H1 (cell line): Measurements from ENCODE around the gene PGPEP1. TPM values are rescaled to one million over a fixed set of nuclear protein-coding genes. Genes with fewer than 3 reads are reported as not detected.

Experiments used
- CTCF ChIA-PET: fragments of 300-600 bp; sonication (Branson Sonifier 250); formaldehyde crosslinking; loops from one replicate; lab custom pipeline; 2021; ENCODE audit not compliant: partially characterized antibody; lab: Charles Lee
- POLR2A ChIA-PET: fragments of 300-600 bp; sonication (Branson Sonifier 250); formaldehyde crosslinking; loops from one replicate; lab custom pipeline; 2021; ENCODE audit warnings: inconsistent platforms; ENCODE audit not compliant: partially characterized antibody; lab: Charles Lee
- DNase-seq, 2 experiments: peaks; one replicate each; pipeline versions ENCODE4 v3.0.0 to v3.0.0-alpha.2; 2010 to 2022; ENCODE audit warnings: low spot score in 2 of 2, low read depth in 1 of 2, mixed read lengths in 1 of 2
- FAIRE-seq: peaks from 2 replicates; lab custom pipeline; 2011; peaks lifted over from hg19 to GRCh38; lab: Jason Lieb, UNC
- H2AFZ ChIP-seq: 2 replicates; pipeline ENCODE4 v1.8.1; 2012; ENCODE audit warnings: low read length, inconsistent platforms
- H2AK5ac ChIP-seq: 2 replicates; pipeline ENCODE4 v1.6.1; 2013; ENCODE audit warnings: low read depth, low read length
- H2BK120ac ChIP-seq: replicated peaks from 2 replicates; pipeline ENCODE3; 2013; ENCODE audit warnings: low read depth, low read length, inconsistent platforms
- H2BK12ac ChIP-seq: 2 replicates; pipeline ENCODE4 v1.6.1; 2013; ENCODE audit warnings: low read depth, low read length
- H2BK15ac ChIP-seq: 2 replicates; pipeline ENCODE4 v1.6.1; 2013; ENCODE audit warnings: low read length
- H2BK20ac ChIP-seq: 2 replicates; pipeline ENCODE4 v1.6.1; 2013; ENCODE audit warnings: low read length
- H2BK5ac ChIP-seq: 2 replicates; pipeline ENCODE4 v1.6.1; 2013; ENCODE audit warnings: low read depth, low read length
- H3K14ac ChIP-seq: 2 replicates; pipeline ENCODE4 v1.6.1; 2013; ENCODE audit warnings: inconsistent platforms; ENCODE audit not compliant: insufficient read length
- H3K18ac ChIP-seq: 2 replicates; pipeline ENCODE4 v1.6.1; 2013; ENCODE audit warnings: low read length; ENCODE audit errors: extremely low read depth
- H3K23ac ChIP-seq: 2 replicates; pipeline ENCODE4 v1.6.1; 2013; ENCODE audit warnings: inconsistent platforms; ENCODE audit not compliant: insufficient read length
- H3K23me2 ChIP-seq: 2 replicates; pipeline ENCODE4 v1.6.1; 2013; ENCODE audit warnings: low read depth, low read length
- H3K27ac ChIP-seq: 2 replicates; pipeline ENCODE4 v1.6.1; 2011; ENCODE audit warnings: low read depth, low read length, inconsistent platforms
- H3K27me3 ChIP-seq, 4 experiments: replicated peaks in 1 of 4; 1 replicate in 1 of 4; 2 replicates in 3 of 4; pipeline versions ENCODE4 v1.6.1 to v1.8.1; 2011 to 2013; ENCODE audit warnings: low read length in 3 of 4, mild to moderate bottlenecking in 3 of 4, inconsistent platforms in 2 of 4, mixed read lengths in 2 of 4, moderate library complexity in 1 of 4; ENCODE audit not compliant: control insufficient read depth in 3 of 4, insufficient read depth in 3 of 4; ENCODE audit errors: extremely low read depth in 1 of 4
- H3K36me3 ChIP-seq, 4 experiments: 2 replicates each; pipeline versions ENCODE4 v1.6.1 to v1.8.1; 2011 to 2013; ENCODE audit warnings: mild to moderate bottlenecking in 4 of 4, low read length in 3 of 4, moderate library complexity in 2 of 4, control low read depth in 1 of 4, inconsistent platforms in 1 of 4; ENCODE audit not compliant: insufficient read depth in 4 of 4, control insufficient read depth in 2 of 4
- H3K4ac ChIP-seq: replicated peaks from 2 replicates; pipeline ENCODE3; 2013; ENCODE audit warnings: low read length, low read depth, mixed read lengths, inconsistent platforms; ENCODE audit not compliant: insufficient read length
- H3K4me1 ChIP-seq, 4 experiments: replicated peaks in 1 of 4; 1 replicate in 1 of 4; 2 replicates in 3 of 4; pipeline versions ENCODE4 v1.6.1 to v1.8.1; 2011 to 2013; ENCODE audit warnings: low read length in 3 of 4, inconsistent platforms in 2 of 4, mixed read lengths in 1 of 4; ENCODE audit not compliant: insufficient read depth in 4 of 4, control insufficient read depth in 3 of 4
- H3K4me2 ChIP-seq, 2 experiments: 2 replicates each; pipeline versions ENCODE4 v1.6.1 to v1.8.1; 2011 to 2013; ENCODE audit warnings: low read depth in 2 of 2, low read length in 2 of 2, control low read depth in 1 of 2, inconsistent platforms in 1 of 2, mild to moderate bottlenecking in 1 of 2; ENCODE audit not compliant: insufficient read depth in 1 of 2
- H3K4me3 ChIP-seq, 4 experiments: fragments of 200-600, 300-600 bp in 1 of 4; sonication (generic), shearing (Covaris generic), sonication (Bioruptor Twin) in 1 of 4; 2 replicates each; pipeline versions ENCODE4 v1.5.1 to v1.8.1; 2011 to 2016; ENCODE audit warnings: low read length in 4 of 4, low read depth in 3 of 4, control low read depth in 2 of 4, inconsistent platforms in 2 of 4, mild to moderate bottlenecking in 2 of 4, mixed read lengths in 1 of 4, moderate library complexity in 1 of 4; ENCODE audit not compliant: insufficient read depth in 2 of 4; ENCODE audit errors: extremely low read depth in 1 of 4
- H3K56ac ChIP-seq: replicated peaks from 2 replicates; pipeline ENCODE3; 2013; ENCODE audit warnings: low read depth, mild to moderate bottlenecking, mixed read lengths, low read length, inconsistent platforms; ENCODE audit not compliant: insufficient read length
- H3K79me1 ChIP-seq: 2 replicates; pipeline ENCODE4 v1.6.1; 2013; ENCODE audit warnings: low read depth, low read length, control low read depth
- H3K79me2 ChIP-seq, 2 experiments: 2 replicates each; pipeline versions ENCODE4 v1.6.1 to v1.8.1; 2012 to 2013; ENCODE audit warnings: low read length in 2 of 2, mild to moderate bottlenecking in 2 of 2, inconsistent platforms in 1 of 2; ENCODE audit not compliant: insufficient read depth in 2 of 2, control insufficient read depth in 1 of 2
- H3K9ac ChIP-seq, 4 experiments: replicated peaks in 1 of 4; 1 replicate in 1 of 4; 2 replicates in 3 of 4; pipeline versions ENCODE4 v1.6.1 to v1.8.1; 2011 to 2013; ENCODE audit warnings: low read depth in 3 of 4, low read length in 3 of 4, control low read depth in 2 of 4, mild to moderate bottlenecking in 2 of 4, moderate library complexity in 2 of 4, inconsistent platforms in 1 of 4; ENCODE audit errors: extremely low read depth in 1 of 4
- H3K9me3 ChIP-seq, 2 experiments: 2 replicates each; pipeline versions ENCODE4 v1.6.1 to v1.8.1; 2012 to 2013; ENCODE audit warnings: mild to moderate bottlenecking in 2 of 2, moderate library complexity in 2 of 2, control low read depth in 1 of 2, inconsistent platforms in 1 of 2, low read depth in 1 of 2, low read length in 1 of 2, mixed read lengths in 1 of 2; ENCODE audit not compliant: insufficient read depth in 2 of 2
- H4K20me1 ChIP-seq, 2 experiments: replicated peaks in 1 of 2; 2 replicates each; pipeline versions ENCODE3 to v1.8.1; 2011 to 2013; ENCODE audit warnings: inconsistent platforms in 2 of 2, low read length in 2 of 2, mild to moderate bottlenecking in 1 of 2; ENCODE audit not compliant: insufficient read depth in 2 of 2, control insufficient read depth in 1 of 2
- H4K5ac ChIP-seq: 2 replicates; pipeline ENCODE4 v1.6.1; 2013; ENCODE audit warnings: low read length, low read depth, mixed read lengths, inconsistent platforms; ENCODE audit not compliant: insufficient read length
- H4K8ac ChIP-seq: 2 replicates; pipeline ENCODE4 v1.8.0; 2013; ENCODE audit warnings: mild to moderate bottlenecking, moderate library complexity, low read length, inconsistent platforms; ENCODE audit not compliant: insufficient read depth; ENCODE audit errors: extremely low read depth
- H4K91ac ChIP-seq: replicated peaks from 2 replicates; pipeline ENCODE3; 2013; ENCODE audit warnings: low read length, mixed read lengths, inconsistent platforms; ENCODE audit not compliant: insufficient read length
- CHD2 ChIP-seq: IDR thresholded peaks from 2 replicates; pipeline ENCODE4 v1.6.1; 2012; ENCODE audit warnings: low read length, improper control_type of control experiment
- CTBP2 ChIP-seq: IDR thresholded peaks from 2 replicates; pipeline ENCODE4 v1.7.0; 2011; ENCODE audit warnings: borderline replicate concordance, mild to moderate bottlenecking, moderate library complexity, mixed read lengths, low read length; ENCODE audit not compliant: insufficient read depth, insufficient read length
- SIN3A ChIP-seq, 2 experiments: IDR thresholded peaks in 1 of 2; conservative IDR thresholded peaks in 1 of 2; 2 replicates each; pipeline ENCODE4 v1.6.1; 2011 to 2012; ENCODE audit warnings: low read length in 2 of 2, improper control_type of control experiment in 1 of 2, low read depth in 1 of 2, mild to moderate bottlenecking in 1 of 2
- WGBS, 2 experiments: shearing (Covaris generic) in 1 of 2; methylation state at CpG; one replicate each; pipeline versions ENCODE4 v1.1.6 to v1.1.7; 2013 to 2015; ENCODE audit warnings: low lambda C conversion rate in 2 of 2, mixed read lengths in 2 of 2, inconsistent platforms in 1 of 2, low coverage in 1 of 2, missing lambda C conversion rate in 1 of 2; ENCODE audit not compliant: insufficient replicate concordance in 2 of 2, insufficient coverage in 1 of 2, insufficient read length in 1 of 2; ENCODE audit errors: extremely low coverage in 1 of 2, missing lambda C conversion rate in 1 of 2; 5-methylcytosine and 5-hydroxymethylcytosine counted together
- polyA plus RNA-seq, 7 experiments: library from polyadenylated mRNA; depleted of rRNA in 3 of 7; stranded (reverse) in 5 of 7; unstranded in 2 of 7; fragments of >200 nt in 5 of 7; fragments of 200-250 nt in 2 of 7; gene quantifications; 1 replicate in 5 of 7; 2 replicates in 1 of 7; 4 replicates in 1 of 7; pipeline versions ENCODE4 v1.2.1 to v1.2.3, GENCODE V29; 2011 to 2013; ENCODE audit warnings: missing spikeins in 2 of 7, mixed read lengths in 2 of 7
- total RNA-seq: library from RNA; stranded (reverse); fragmentation: NEBNext Ultra II Directional; extraction: Animal tissue kit (Norgen Biotek cat#: 25700); gene quantifications from 2 replicates; pipeline ENCODE4 v1.2.1, GENCODE V29; 2021

The PGPEP1 gene
- total and polyA plus RNA-seq, 2 of the 8 experiments (the other 6 are each of a cell fraction or from before 2014, with no cell fraction given) = 17.0 to 33.4 TPM

GRCh38 chr19:18399008-18399407, 58.6 kb downstream of the PGPEP1 start:
- WGBS, 2 experiments = 93% methylated on average over 6 of the region's 6 CpGs; no CpG with 5 or more reads in 1 of the 2 experiments
- ChIA-PET POLR2A (interaction anchor here (1.6 to 3.4 kb wide), 2 partner anchors 18 to 118 kb away, joined by 3 to 12 read pairs; partner anchors contain the start of gene JUND), CTCF (interaction anchor here (0.7 to 12.8 kb wide), 5 partner anchors 10 to 57 kb away, joined by 3 to 174 read pairs (median 15); partner anchors contain the start of gene GDF15)
- no peak overlapping the region for H2BK15ac ChIP-seq
- FAIRE-seq (no peak), DNase-seq (no peak)
- H3K4me2 ChIP-seq = no peak overlapping the region
- no peaks in the 10 kb centered on the region for H3K9me3 ChIP-seq
- no peaks in the 10 kb centered on the region for H3K36me3 ChIP-seq
- H3K79me2 ChIP-seq = no peaks in the 10 kb centered on the region
- peaks cover 0 to 3% (median under 1%) of the 10 kb centered on the region in 4 experiments; a peak in 3 of 7 replicates for H3K27me3 ChIP-seq
- no peak overlapping the region for H3K18ac ChIP-seq
- no peaks in the 10 kb centered on the region for H4K20me1 ChIP-seq
- no peaks in the 10 kb centered on the region for H3K23me2 ChIP-seq
- H3K9ac ChIP-seq = no peak overlapping the region
- peaks cover 0 to 12% (median 4%) of the 10 kb centered on the region in 4 experiments; a peak in 5 of 7 replicates for H3K4me1 ChIP-seq
- no peak overlapping the region for H3K27ac ChIP-seq
- H2BK20ac ChIP-seq = no peak overlapping the region
- no peaks in the 10 kb centered on the region for H3K79me1 ChIP-seq
- H2AK5ac ChIP-seq = no peak overlapping the region
- no peak overlapping the region for H2AFZ ChIP-seq
- no peak overlapping the region for H3K23ac ChIP-seq
- H3K4ac ChIP-seq = no peak overlapping the region
- no peak overlapping the region for H3K4me3 ChIP-seq
- no peak overlapping the region for H3K14ac ChIP-seq
- H2BK12ac ChIP-seq = no peak overlapping the region
- H4K8ac ChIP-seq = no peak overlapping the region
- H4K91ac ChIP-seq = no peak overlapping the region
- no peak overlapping the region for H2BK120ac ChIP-seq
- no peak overlapping the region for H4K5ac ChIP-seq
- H2BK5ac ChIP-seq = no peak overlapping the region
- H3K56ac ChIP-seq = no peak overlapping the region
- TF ChIP-seq SIN3A (conservative IDR thresholded peaks at IDR 0.05 in 1 of 2, IDR thresholded peaks at IDR 0.05 in 1 of 2; ENCODE audit: low read depth in 1 of 2, low read length in 2 of 2) (no peak), CTBP2 (no peak), CHD2 (no peak)
